Medulla oblongata (tissue), 1 donor: Measurements from ENCODE around the gene RASD2.

Experiments
- DNase-seq: peaks from one replicate; pipeline ENCODE4 v3.0.0-alpha.2; 2015; ENCODE audit errors: extremely low spot score

RASD2 gene

GRCh38 chr22:35559354-35560005 is 18.8 kb downstream of the RASD2 start:
- DNase-seq, result no peak

GRCh38 chr22:35560366-35560765 is 19.7 kb downstream of the RASD2 start:
- no peak for DNase-seq

- DNase-seq, result no peak
Observed at GRCh38 chr22:35560824-35561223, 20.2 kb downstream of the RASD2 start.

- no peak for DNase-seq
Observed at GRCh38 chr22:35561796-35562526, 21.3 kb downstream of the RASD2 start.

- DNase-seq, result no peak
Observed at GRCh38 chr22:35563211-35563610, 22.6 kb downstream of the RASD2 start.

- no peak for DNase-seq
Observed at GRCh38 chr22:35564975-35565867, 24.6 kb downstream of the RASD2 start.

GRCh38 chr22:35567351-35568141 is 26.9 kb downstream of the RASD2 start:
- no peak for DNase-seq

- no peak for DNase-seq
Observed at GRCh38 chr22:35568751-35569739, 28.4 kb downstream of the RASD2 start.

GRCh38 chr22:35569916-35570315 is 29.3 kb downstream of the RASD2 start:
- DNase-seq, result no peak

- no peak for DNase-seq
Observed at GRCh38 chr22:35570686-35571194, 30.1 kb downstream of the RASD2 start.

GRCh38 chr22:35572556-35572955 is 31.9 kb downstream of the RASD2 start:
- DNase-seq, result peak; percentile 47

GRCh38 chr22:35575116-35575748 is 34.6 kb downstream of the RASD2 start:
- DNase-seq, result no peak

- no peak for DNase-seq
Observed at GRCh38 chr22:35576671-35577070, 36.0 kb downstream of the RASD2 start.

- DNase-seq, result no peak
Observed at GRCh38 chr22:35577799-35578659, 37.4 kb downstream of the RASD2 start.

- DNase-seq, result no peak
Observed at GRCh38 chr22:35578836-35579575, 38.4 kb downstream of the RASD2 start.

- DNase-seq, result no peak
Observed at GRCh38 chr22:35580351-35581022, 39.9 kb downstream of the RASD2 start.

GRCh38 chr22:35581023-35581413 is 40.4 kb downstream of the RASD2 start:
- no peak for DNase-seq
